Measurements from ENCODE around the gene SCYGR3. TPM values are rescaled to one million over a fixed set of nuclear protein-coding genes. Genes with fewer than 3 reads are reported as not detected.
A peak's percentile ranks its signal among the peaks of the same experiment; 100 is the strongest.
"Not testable (repeated sequence)": the region's sequence is repeated elsewhere in the genome, so short reads cannot be mapped to it uniquely, and the experiment has no call there.

SCYGR3 gene
- total and polyA plus RNA-seq, 2 experiments from 2014 or later, result not detected

- DNase-seq (ENCODE audit: low read depth in 1 of 2, low spot score in 1 of 2), result no peak
- Histone ChIP-seq H3K9me3 (ENCODE audit: low read depth) (no peaks in the 10 kb centered on the region), H3K4me3 (no peak overlapping the region), H3K4me1 (ENCODE audit: low read depth) (no peaks in the 10 kb centered on the region), H3K27ac (no peak overlapping the region), H3K27me3 (no peaks in the 10 kb centered on the region), H3K36me3 (no peaks in the 10 kb centered on the region)
- no peak for TF ChIP-seq CTCF (IDR thresholded peaks at IDR 0.05; ENCODE audit: low read depth, low read length)
Measured at GRCh38 chr2:227608561-227609338, 5.9 kb downstream of the SCYGR3 start.

- no peak overlapping the region for H3K4me3 ChIP-seq
- no peaks in the 10 kb centered on the region for H3K27me3 ChIP-seq
- no peak overlapping the region for H3K27ac ChIP-seq
- no peak for TF ChIP-seq CTCF (IDR thresholded peaks at IDR 0.05; ENCODE audit: low read depth, low read length)
- no peaks in the 10 kb centered on the region for H3K36me3 ChIP-seq
- H3K9me3 ChIP-seq (ENCODE audit: low read depth), result no peaks in the 10 kb centered on the region
- DNase-seq (ENCODE audit: low read depth in 1 of 2, low spot score in 1 of 2), result peak in 1 of 2 donors; percentile 27
- no peaks in the 10 kb centered on the region for H3K4me1 ChIP-seq (ENCODE audit: low read depth)
Measured at GRCh38 chr2:227607941-227608340, 6.7 kb downstream of the SCYGR3 start.

GRCh38 chr2:227606476-227606875 lies 8.2 kb downstream of the SCYGR3 start:
- no peak overlapping the region for H3K27ac ChIP-seq
- no peaks in the 10 kb centered on the region for H3K9me3 ChIP-seq (ENCODE audit: low read depth)
- TF ChIP-seq CTCF (IDR thresholded peaks at IDR 0.05; ENCODE audit: low read depth, low read length), result no peak
- H3K27me3 ChIP-seq, result no peaks in the 10 kb centered on the region
- no peaks in the 10 kb centered on the region for H3K36me3 ChIP-seq
- peak in 1 of 2 donors; percentile 65 for DNase-seq (ENCODE audit: low read depth in 1 of 2, low spot score in 1 of 2)
- no peaks in the 10 kb centered on the region for H3K4me1 ChIP-seq (ENCODE audit: low read depth)
- no peak overlapping the region for H3K4me3 ChIP-seq

GRCh38 chr2:227602358-227602757 lies 12.3 kb downstream of the SCYGR3 start:
- H3K9me3 ChIP-seq (ENCODE audit: low read depth), result no peaks in the 10 kb centered on the region
- no peak for TF ChIP-seq CTCF (IDR thresholded peaks at IDR 0.05; ENCODE audit: low read depth, low read length)

GRCh38 chr2:227598835-227599503 lies 15.7 kb downstream of the SCYGR3 start, which contains the start of gene SCYGR2:
TSS of gene SCYGR2 (plus strand) at chr2:227598893. CDS start at chr2:227598893, 0 bp downstream.
- not testable (repeated sequence) for H3K9me3 ChIP-seq (ENCODE audit: low read depth); H3K27ac ChIP-seq; DNase-seq (ENCODE audit: low read depth in 1 of 2, low spot score in 1 of 2); H3K4me1 ChIP-seq (ENCODE audit: low read depth); H3K36me3 ChIP-seq; H3K4me3 ChIP-seq; H3K27me3 ChIP-seq

More at GRCh38 chr2:227602358-227602757, 12.3 kb downstream of the SCYGR3 start:
- no peak for DNase-seq (ENCODE audit: low read depth in 1 of 2, low spot score in 1 of 2)
- no peaks in the 10 kb centered on the region for H3K36me3 ChIP-seq
- no peak overlapping the region for H3K27ac ChIP-seq
- H3K4me3 ChIP-seq, result no peak overlapping the region
- no peaks in the 10 kb centered on the region for H3K27me3 ChIP-seq
- H3K4me1 ChIP-seq (ENCODE audit: low read depth), result no peaks in the 10 kb centered on the region

- no peak for TF ChIP-seq CTCF (IDR thresholded peaks at IDR 0.05; ENCODE audit: low read depth, low read length)
- no peak for DNase-seq (ENCODE audit: low read depth in 1 of 2, low spot score in 1 of 2)
- Histone ChIP-seq H3K4me1 (ENCODE audit: low read depth) (no peaks in the 10 kb centered on the region), H3K9me3 (ENCODE audit: low read depth) (no peaks in the 10 kb centered on the region), H3K27me3 (no peaks in the 10 kb centered on the region), H3K27ac (no peak overlapping the region), H3K36me3 (no peaks in the 10 kb centered on the region), H3K4me3 (no peak overlapping the region)
Measured at GRCh38 chr2:227597998-227598397, 16.6 kb downstream of the SCYGR3 start.

Data from cardiac muscle cell (in vitro differentiated cells and primary cell).